Measurements from ENCODE around the gene ABCB6. TPM values are rescaled to one million over a fixed set of nuclear protein-coding genes. Genes with fewer than 3 reads are reported as not detected.

The ABCB6 gene
- total and polyA plus RNA-seq, 2 donors (not counting 1 experiment from before 2014, with no cell fraction given) = 12.5 to 49.5 TPM

DNA sequence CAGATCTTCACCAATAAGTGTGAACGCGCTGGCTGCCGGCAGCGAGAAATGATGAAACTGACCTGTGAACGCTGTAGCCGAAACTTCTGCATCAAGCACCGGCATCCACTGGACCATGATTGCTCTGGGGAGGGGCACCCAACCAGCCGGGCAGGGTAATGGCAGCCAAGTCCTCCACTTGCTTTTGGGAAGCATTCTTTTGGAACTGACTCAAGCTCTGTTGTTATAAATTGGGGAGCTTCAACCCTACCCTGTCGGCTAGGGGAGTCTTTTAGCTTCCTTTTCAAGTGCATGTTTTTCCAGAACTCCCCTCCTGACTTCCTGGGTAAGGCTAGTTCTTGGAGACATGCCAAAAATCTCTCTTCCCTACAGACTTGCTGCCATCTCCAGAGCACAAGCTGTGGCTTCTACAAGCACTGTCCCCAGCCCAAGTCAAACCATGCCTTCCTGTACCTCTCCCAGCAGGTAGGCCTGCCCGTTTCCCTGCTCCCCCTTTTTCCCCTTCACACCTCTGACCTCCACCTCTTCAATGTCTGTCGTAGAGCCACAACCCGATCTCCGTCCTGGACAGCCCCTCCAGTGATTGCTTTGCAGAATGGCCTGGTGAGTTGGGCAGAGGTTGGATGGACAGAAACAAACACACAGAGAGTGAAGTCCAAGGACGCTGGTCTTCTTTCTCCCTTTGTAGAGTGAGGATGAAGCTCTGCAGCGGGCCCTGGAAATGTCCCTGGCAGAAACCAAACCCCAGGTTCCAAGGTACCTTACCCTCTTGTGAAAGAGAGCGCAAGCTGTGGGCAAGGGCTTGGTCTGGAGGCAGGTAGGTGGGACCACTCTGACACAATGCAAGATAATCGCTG lies 10.6 kb downstream of the ABCB6 start:
- Histone ChIP-seq H3K9ac (ENCODE audit: insufficient read depth, low read length) (no peak overlapping the region), H4K20me1 (ENCODE audit: control insufficient read depth, extremely low read depth, insufficient read depth, low read length) (no peaks in the 10 kb centered on the region), H3K27me3 (ENCODE audit: control insufficient read depth, insufficient read depth, low read length) (peaks cover 2% of the 10 kb centered on the region), H2AFZ (ENCODE audit: low read length) (no peak overlapping the region), H3K4me2 (ENCODE audit: extremely low read depth, insufficient read depth, low read length) (peak overlapping the region; percentile 94), H3K4me1 (ENCODE audit: control insufficient read depth, extremely low read depth, insufficient read depth, low read length) (peaks cover 16% of the 10 kb centered on the region), H3K9me3 (ENCODE audit: control insufficient read depth, insufficient read depth, low read depth, low read length) (no peaks in the 10 kb centered on the region), H3K79me2 (ENCODE audit: control insufficient read depth, insufficient read depth, low read length) (peaks cover 2% of the 10 kb centered on the region), H3K36me3 (ENCODE audit: control insufficient read depth, insufficient read depth, low read length) (peaks cover 19% of the 10 kb centered on the region), H3K4me3 (replicated peaks in 1 of 4; ENCODE audit: control extremely low read depth in 1 of 4, insufficient read depth in 1 of 4, low read depth in 3 of 4, low read length in 4 of 4) (peak overlapping the region; percentile 58 to 79 (median 72)), H3K27ac (ENCODE audit: insufficient read depth, low read length) (peak overlapping the region; percentile 56)
- TF ChIP-seq CTCF (conservative IDR thresholded peaks at IDR 0.05 in 1 of 2, IDR thresholded peaks at IDR 0.05 in 1 of 2; ENCODE audit: low read depth in 1 of 2, low read length in 2 of 2) (no peak), EZH2 (IDR thresholded peaks at IDR 0.05; ENCODE audit: low read length, missing control alignments) (no peak)
- DNase-seq (ENCODE audit: low read depth in 2 of 2) = peak; percentile 35 to 73

- Histone ChIP-seq H4K20me1 (ENCODE audit: control insufficient read depth, extremely low read depth, insufficient read depth, low read length) (no peaks in the 10 kb centered on the region), H3K36me3 (ENCODE audit: control insufficient read depth, insufficient read depth, low read length) (peaks cover 15% of the 10 kb centered on the region), H3K4me2 (ENCODE audit: extremely low read depth, insufficient read depth, low read length) (peak overlapping the region; percentile 94), H3K9me3 (ENCODE audit: control insufficient read depth, insufficient read depth, low read depth, low read length) (no peaks in the 10 kb centered on the region), H3K9ac (ENCODE audit: insufficient read depth, low read length) (peak overlapping the region; percentile 32), H3K27me3 (ENCODE audit: control insufficient read depth, insufficient read depth, low read length) (peaks cover 2% of the 10 kb centered on the region), H3K4me3 (replicated peaks in 1 of 4; ENCODE audit: control extremely low read depth in 1 of 4, insufficient read depth in 1 of 4, low read depth in 3 of 4, low read length in 4 of 4) (peak overlapping the region; percentile 58 to 79 (median 72)), H3K27ac (ENCODE audit: insufficient read depth, low read length) (peak overlapping the region; percentile 80), H3K4me1 (ENCODE audit: control insufficient read depth, extremely low read depth, insufficient read depth, low read length) (peaks cover 16% of the 10 kb centered on the region), H2AFZ (ENCODE audit: low read length) (peak overlapping the region; percentile 3), H3K79me2 (ENCODE audit: control insufficient read depth, insufficient read depth, low read length) (peaks cover 2% of the 10 kb centered on the region)
- no peak for DNase-seq (ENCODE audit: low read depth in 2 of 2)
- no peak for TF ChIP-seq EZH2 (IDR thresholded peaks at IDR 0.05; ENCODE audit: low read length, missing control alignments)
- TF ChIP-seq CTCF (conservative IDR thresholded peaks at IDR 0.05 in 1 of 2, IDR thresholded peaks at IDR 0.05 in 1 of 2; ENCODE audit: low read depth in 1 of 2, low read length in 2 of 2) = no peak
These were observed 11.4 kb downstream of the ABCB6 start for GRCh38 chr2:219207134-219207883.

Measured in fibroblast of lung (primary cell).